ENCODE data around the gene GPC6.
A peak's percentile ranks its signal among the peaks of the same experiment; 100 is the strongest.

Gene GPC6

GRCh38 chr13:93517658-93518057 lies 291.1 kb downstream of the GPC6 start:
- DNase-seq = no peak

GRCh38 chr13:93521307-93521706 lies 294.7 kb downstream of the GPC6 start:
- no peak for DNase-seq

- no peak for DNase-seq
These were observed 295.9 kb downstream of the GPC6 start for GRCh38 chr13:93522501-93522900.

GRCh38 chr13:93525087-93525486 lies 298.5 kb downstream of the GPC6 start:
- DNase-seq = no peak

GRCh38 chr13:93527748-93528297 lies 301.2 kb downstream of the GPC6 start:
- no peak for DNase-seq

- DNase-seq = no peak
These were observed 303.4 kb downstream of the GPC6 start for GRCh38 chr13:93529961-93530360.

- DNase-seq = no peak
These were observed 307.6 kb downstream of the GPC6 start for GRCh38 chr13:93534181-93534700.

GRCh38 chr13:93535251-93535650 lies 308.6 kb downstream of the GPC6 start:
- no peak for DNase-seq

- no peak for DNase-seq
These were observed 313.3 kb downstream of the GPC6 start for GRCh38 chr13:93539914-93540313.

GRCh38 chr13:93547886-93548285 lies 321.3 kb downstream of the GPC6 start:
- DNase-seq = no peak

- DNase-seq = no peak
These were observed 322.9 kb downstream of the GPC6 start for GRCh38 chr13:93549326-93550005.

- DNase-seq = no peak
These were observed 323.6 kb downstream of the GPC6 start for GRCh38 chr13:93550236-93550635.

GRCh38 chr13:93552596-93552995 lies 326.0 kb downstream of the GPC6 start:
- no peak for DNase-seq

- no peak for DNase-seq
These were observed 327.9 kb downstream of the GPC6 start for GRCh38 chr13:93554514-93554913.

GRCh38 chr13:93558637-93559036 lies 332.0 kb downstream of the GPC6 start:
- no peak for DNase-seq

- no peak for DNase-seq
These were observed 333.1 kb downstream of the GPC6 start for GRCh38 chr13:93559718-93560117.

- DNase-seq = no peak
These were observed 335.1 kb downstream of the GPC6 start for GRCh38 chr13:93561576-93562225.

- no peak for DNase-seq
These were observed 336.1 kb downstream of the GPC6 start for GRCh38 chr13:93562676-93563075.

GRCh38 chr13:93577105-93577504 lies 350.5 kb downstream of the GPC6 start:
- no peak for DNase-seq

GRCh38 chr13:93589788-93590187 lies 363.2 kb downstream of the GPC6 start:
- no peak for DNase-seq

- DNase-seq = peak; percentile 67
These were observed 376.4 kb downstream of the GPC6 start for GRCh38 chr13:93603043-93603442.

GRCh38 chr13:93614776-93615175 lies 388.2 kb downstream of the GPC6 start:
- DNase-seq = no peak

GRCh38 chr13:93620181-93620765 lies 393.7 kb downstream of the GPC6 start:
- DNase-seq = no peak

- DNase-seq = no peak
These were observed 394.4 kb downstream of the GPC6 start for GRCh38 chr13:93621051-93621450.

Data from amniotic stem cell (primary cell).